Lower leg skin (tissue), 3 donors: ENCODE results near the gene ID2.

Source experiments
- CTCF ChIP-seq, 3 donors: fragments of 450-650 bp; IDR thresholded peaks; one replicate each; pipeline ENCODE4 v1.5.1; 2016; ENCODE audit warnings: antibody characterized with exemption in 3 of 3, mild to moderate bottlenecking in 3 of 3, moderate library complexity in 2 of 3
- POLR2A ChIP-seq, 2 donors: fragments of 450-650 bp; IDR thresholded peaks; one replicate each; pipeline ENCODE4 v1.6.1; 2016 to 2017; ENCODE audit warnings: antibody characterized with exemption in 2 of 2, mild to moderate bottlenecking in 1 of 2, moderate library complexity in 1 of 2

- TF ChIP-seq CTCF (IDR thresholded peaks at IDR 0.05) (no peak), POLR2A (IDR thresholded peaks at IDR 0.05) (no peak)
Measured at GRCh38 chr2:8634466-8635172, 47.2 kb upstream of the ID2 start.
